Breast epithelium (tissue), 3 donors: Measurements from ENCODE around the gene ENAH.

ENCODE experiments used
- CTCF ChIP-seq, 3 donors: fragments of 450-650 bp; IDR thresholded peaks; one replicate each; pipeline ENCODE4 v1.5.1; 2016 to 2017; ENCODE audit warnings: antibody characterized with exemption in 3 of 3, mild to moderate bottlenecking in 3 of 3, moderate library complexity in 3 of 3
- POLR2A ChIP-seq: fragments of 450-650 bp; IDR thresholded peaks from one replicate; pipeline ENCODE4 v1.6.1; 2016; ENCODE audit warnings: antibody characterized with exemption, mild to moderate bottlenecking, moderate library complexity
- POLR2AphosphoS5 ChIP-seq, 3 donors: sonication (generic); formaldehyde crosslinking; IDR thresholded peaks; one replicate each; pipeline ENCODE4 v1.6.1; 2017; ENCODE audit warnings: antibody characterized with exemption in 3 of 3

GRCh38 chr1:225533238-225533637, 119.7 kb downstream of the ENAH start:
- no peak for TF ChIP-seq CTCF (IDR thresholded peaks at IDR 0.05)
- no peak for TF ChIP-seq POLR2A
- TF ChIP-seq POLR2AphosphoS5 (IDR thresholded peaks at IDR 0.05), result no peak
